Measurements from ENCODE around the gene RNASEH2A.
"Not testable (repeated sequence)": the region's sequence is repeated elsewhere in the genome, so short reads cannot be mapped to it uniquely, and the experiment has no call there.

The RNASEH2A gene

GRCh38 chr19:12834566-12834943 lies 28.2 kb downstream of the RNASEH2A start, which contains the start of gene RTBDN:
Gene RTBDN, minus strand, starts transcription at chr19:12834579. Its CDS starts 4,600 bp downstream, at chr19:12829979.
- no peak for DNase-seq

- DNase-seq, result no peak
These were observed 28.8 kb downstream of the RNASEH2A start for GRCh38 chr19:12834976-12835757.

GRCh38 chr19:12836529-12836863 lies 30.1 kb downstream of the RNASEH2A start:
- no peak for DNase-seq

GRCh38 chr19:12837225-12837624 lies 30.8 kb downstream of the RNASEH2A start:
- DNase-seq, result no peak

- no peak for DNase-seq
These were observed 31.9 kb downstream of the RNASEH2A start, which contains the start of gene MAST1 for GRCh38 chr19:12838182-12838885. Gene MAST1, plus strand, starts transcription at chr19:12838515. Its CDS starts 58 bp downstream, at chr19:12838573.

GRCh38 chr19:12838886-12839756 lies 32.7 kb downstream of the RNASEH2A start:
- DNase-seq, result no peak

- DNase-seq, result peak; percentile 66
These were observed 34.0 kb downstream of the RNASEH2A start for GRCh38 chr19:12840091-12841079.

GRCh38 chr19:12841094-12841493 lies 34.7 kb downstream of the RNASEH2A start:
- DNase-seq, result peak; percentile 13

GRCh38 chr19:12842511-12842910 lies 36.1 kb downstream of the RNASEH2A start:
- DNase-seq, result no peak

- no peak for DNase-seq
These were observed 36.9 kb downstream of the RNASEH2A start for GRCh38 chr19:12843328-12843727.

GRCh38 chr19:12843999-12844732 lies 37.8 kb downstream of the RNASEH2A start:
- DNase-seq, result no peak

GRCh38 chr19:12846613-12847012 lies 40.2 kb downstream of the RNASEH2A start:
- not testable (repeated sequence) for DNase-seq

GRCh38 chr19:12847159-12848139 lies 41.1 kb downstream of the RNASEH2A start:
- peak; percentile 86 for DNase-seq

- no peak for DNase-seq
These were observed 50.3 kb downstream of the RNASEH2A start for GRCh38 chr19:12856653-12857052.

GRCh38 chr19:12858041-12858928 lies 51.9 kb downstream of the RNASEH2A start:
- no peak for DNase-seq

- no peak for DNase-seq
These were observed 53.2 kb downstream of the RNASEH2A start for GRCh38 chr19:12859546-12859945.
